ENCODE measurements around the gene BRME1. TPM values are rescaled to one million over a fixed set of nuclear protein-coding genes. Genes with fewer than 3 reads are reported as not detected.

Gene BRME1
- total and polyA plus RNA-seq, 2 of the 13 experiments (the other 11 are each of a cell fraction or from before 2014, with no cell fraction given), result 0.74 to 1.5 TPM

DNA sequence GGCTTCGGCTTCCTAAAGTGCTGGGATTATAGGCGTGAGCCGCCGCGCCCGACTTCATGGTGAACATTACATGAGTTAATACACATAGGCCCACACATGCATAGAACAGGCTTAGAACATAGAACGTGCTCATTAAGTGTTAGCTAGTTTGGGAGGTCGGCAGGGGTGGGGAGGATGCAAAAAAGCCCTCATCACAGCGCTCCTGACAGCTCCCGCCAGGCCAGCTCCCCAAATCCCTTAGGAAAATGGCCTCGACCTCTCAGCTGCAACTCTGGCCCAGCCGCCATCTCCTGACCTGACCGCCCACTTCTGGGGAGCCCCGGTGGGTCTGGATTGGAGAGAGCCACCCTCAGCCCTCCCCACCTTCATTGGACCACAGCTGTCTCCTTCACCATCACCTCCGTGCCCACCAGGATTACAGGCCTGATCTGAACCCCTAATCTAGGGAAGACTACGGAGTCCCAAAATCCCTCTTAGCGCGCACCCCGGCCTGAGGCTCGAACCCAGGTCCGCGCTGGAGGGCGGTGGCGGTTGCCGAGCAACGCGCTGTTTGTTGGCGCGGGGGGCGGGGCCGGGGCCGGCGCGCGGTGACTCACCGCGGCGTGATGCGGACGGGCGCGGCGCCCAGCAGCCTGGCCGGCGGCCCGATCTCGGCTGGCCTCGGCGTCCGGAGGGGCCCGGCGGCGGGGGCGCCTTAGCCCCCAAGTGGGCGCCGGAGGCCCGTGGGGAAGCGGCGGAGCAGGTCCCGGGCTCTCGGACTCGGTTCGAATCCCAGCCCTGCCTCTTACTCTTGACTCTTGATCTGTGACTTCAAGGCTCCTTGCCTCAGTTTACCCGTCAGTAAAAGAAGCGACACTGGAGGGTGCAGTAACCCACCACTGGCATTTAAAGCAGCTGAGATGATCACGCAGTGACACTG, 55.7 kb downstream of the BRME1 start (continued):
- TF ChIP-seq, protein P1, sequence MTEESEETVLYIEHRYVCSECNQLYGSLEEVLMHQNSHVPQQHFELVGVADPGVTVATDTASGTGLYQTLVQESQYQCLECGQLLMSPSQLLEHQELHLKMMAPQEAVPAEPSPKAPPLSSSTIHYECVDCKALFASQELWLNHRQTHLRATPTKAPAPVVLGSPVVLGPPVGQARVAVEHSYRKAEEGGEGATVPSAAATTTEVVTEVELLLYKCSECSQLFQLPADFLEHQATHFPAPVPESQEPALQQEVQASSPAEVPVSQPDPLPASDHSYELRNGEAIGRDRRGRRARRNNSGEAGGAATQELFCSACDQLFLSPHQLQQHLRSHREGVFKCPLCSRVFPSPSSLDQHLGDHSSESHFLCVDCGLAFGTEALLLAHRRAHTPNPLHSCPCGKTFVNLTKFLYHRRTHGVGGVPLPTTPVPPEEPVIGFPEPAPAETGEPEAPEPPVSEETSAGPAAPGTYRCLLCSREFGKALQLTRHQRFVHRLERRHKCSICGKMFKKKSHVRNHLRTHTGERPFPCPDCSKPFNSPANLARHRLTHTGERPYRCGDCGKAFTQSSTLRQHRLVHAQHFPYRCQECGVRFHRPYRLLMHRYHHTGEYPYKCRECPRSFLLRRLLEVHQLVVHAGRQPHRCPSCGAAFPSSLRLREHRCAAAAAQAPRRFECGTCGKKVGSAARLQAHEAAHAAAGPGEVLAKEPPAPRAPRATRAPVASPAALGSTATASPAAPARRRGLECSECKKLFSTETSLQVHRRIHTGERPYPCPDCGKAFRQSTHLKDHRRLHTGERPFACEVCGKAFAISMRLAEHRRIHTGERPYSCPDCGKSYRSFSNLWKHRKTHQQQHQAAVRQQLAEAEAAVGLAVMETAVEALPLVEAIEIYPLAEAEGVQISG (CRISPR knock-in tag; IDR thresholded peaks at IDR 0.05), result peak; percentile 12; the same call in 1 of the 2 replicates
- TF ChIP-seq, protein P2, sequence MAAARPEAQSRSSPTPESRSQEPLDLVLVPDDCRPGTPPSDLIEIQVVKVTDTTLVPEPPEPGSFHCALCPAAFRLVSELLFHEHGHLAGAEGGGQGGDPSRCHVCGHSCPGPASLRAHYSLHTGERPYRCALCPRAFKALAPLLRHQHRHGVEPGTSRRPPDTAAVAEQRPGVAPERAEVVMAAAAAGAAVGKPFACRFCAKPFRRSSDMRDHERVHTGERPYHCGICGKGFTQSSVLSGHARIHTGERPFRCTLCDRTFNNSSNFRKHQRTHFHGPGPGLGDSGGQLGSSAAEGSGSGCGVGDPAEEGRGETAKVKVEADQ (CRISPR knock-in tag; IDR thresholded peaks at IDR 0.05; ENCODE audit: borderline replicate concordance), result no peak
- TF ChIP-seq, protein P3, sequence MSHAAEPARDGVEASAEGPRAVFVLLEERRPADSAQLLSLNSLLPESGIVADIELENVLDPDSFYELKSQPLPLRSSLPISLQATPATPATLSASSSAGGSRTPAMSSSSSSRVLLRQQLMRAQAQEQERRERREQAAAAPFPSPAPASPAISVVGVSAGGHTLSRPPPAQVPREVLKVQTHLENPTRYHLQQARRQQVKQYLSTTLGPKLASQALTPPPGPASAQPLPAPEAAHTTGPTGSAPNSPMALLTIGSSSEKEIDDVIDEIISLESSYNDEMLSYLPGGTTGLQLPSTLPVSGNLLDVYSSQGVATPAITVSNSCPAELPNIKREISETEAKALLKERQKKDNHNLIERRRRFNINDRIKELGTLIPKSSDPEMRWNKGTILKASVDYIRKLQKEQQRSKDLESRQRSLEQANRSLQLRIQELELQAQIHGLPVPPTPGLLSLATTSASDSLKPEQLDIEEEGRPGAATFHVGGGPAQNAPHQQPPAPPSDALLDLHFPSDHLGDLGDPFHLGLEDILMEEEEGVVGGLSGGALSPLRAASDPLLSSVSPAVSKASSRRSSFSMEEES (CRISPR knock-in tag; IDR thresholded peaks at IDR 0.05), result no peak
- TF ChIP-seq NR3C1 (CRISPR knock-in tag; IDR thresholded peaks at IDR 0.05) (no peak), ZNF256 (CRISPR knock-in tag; conservative IDR thresholded peaks at IDR 0.05) (no peak), SP5 (CRISPR knock-in tag; IDR thresholded peaks at IDR 0.05; ENCODE audit: borderline replicate concordance, low read depth) (peak; percentile 62), ATF1 (CRISPR knock-in tag; IDR thresholded peaks at IDR 0.05) (no peak), NR2C2 (CRISPR knock-in tag; IDR thresholded peaks at IDR 0.05; ENCODE audit: borderline replicate concordance) (no peak), PHF21A (CRISPR knock-in tag; IDR thresholded peaks at IDR 0.05) (no peak; the same call in 1 of the 2 replicates), ZNF180 (CRISPR knock-in tag; IDR thresholded peaks at IDR 0.05; ENCODE audit: borderline replicate concordance, low read depth) (no peak), EED (CRISPR knock-in tag; IDR thresholded peaks at IDR 0.05) (no peak)
- TF ChIP-seq, protein P4, sequence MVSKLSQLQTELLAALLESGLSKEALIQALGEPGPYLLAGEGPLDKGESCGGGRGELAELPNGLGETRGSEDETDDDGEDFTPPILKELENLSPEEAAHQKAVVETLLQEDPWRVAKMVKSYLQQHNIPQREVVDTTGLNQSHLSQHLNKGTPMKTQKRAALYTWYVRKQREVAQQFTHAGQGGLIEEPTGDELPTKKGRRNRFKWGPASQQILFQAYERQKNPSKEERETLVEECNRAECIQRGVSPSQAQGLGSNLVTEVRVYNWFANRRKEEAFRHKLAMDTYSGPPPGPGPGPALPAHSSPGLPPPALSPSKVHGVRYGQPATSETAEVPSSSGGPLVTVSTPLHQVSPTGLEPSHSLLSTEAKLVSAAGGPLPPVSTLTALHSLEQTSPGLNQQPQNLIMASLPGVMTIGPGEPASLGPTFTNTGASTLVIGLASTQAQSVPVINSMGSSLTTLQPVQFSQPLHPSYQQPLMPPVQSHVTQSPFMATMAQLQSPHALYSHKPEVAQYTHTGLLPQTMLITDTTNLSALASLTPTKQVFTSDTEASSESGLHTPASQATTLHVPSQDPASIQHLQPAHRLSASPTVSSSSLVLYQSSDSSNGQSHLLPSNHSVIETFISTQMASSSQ (IDR thresholded peaks at IDR 0.05; ENCODE audit: low read depth), result no peak
- TF ChIP-seq, protein P4 (CRISPR knock-in tag; IDR thresholded peaks at IDR 0.05; ENCODE audit: borderline replicate concordance), result no peak
- TF ChIP-seq, protein P5, sequence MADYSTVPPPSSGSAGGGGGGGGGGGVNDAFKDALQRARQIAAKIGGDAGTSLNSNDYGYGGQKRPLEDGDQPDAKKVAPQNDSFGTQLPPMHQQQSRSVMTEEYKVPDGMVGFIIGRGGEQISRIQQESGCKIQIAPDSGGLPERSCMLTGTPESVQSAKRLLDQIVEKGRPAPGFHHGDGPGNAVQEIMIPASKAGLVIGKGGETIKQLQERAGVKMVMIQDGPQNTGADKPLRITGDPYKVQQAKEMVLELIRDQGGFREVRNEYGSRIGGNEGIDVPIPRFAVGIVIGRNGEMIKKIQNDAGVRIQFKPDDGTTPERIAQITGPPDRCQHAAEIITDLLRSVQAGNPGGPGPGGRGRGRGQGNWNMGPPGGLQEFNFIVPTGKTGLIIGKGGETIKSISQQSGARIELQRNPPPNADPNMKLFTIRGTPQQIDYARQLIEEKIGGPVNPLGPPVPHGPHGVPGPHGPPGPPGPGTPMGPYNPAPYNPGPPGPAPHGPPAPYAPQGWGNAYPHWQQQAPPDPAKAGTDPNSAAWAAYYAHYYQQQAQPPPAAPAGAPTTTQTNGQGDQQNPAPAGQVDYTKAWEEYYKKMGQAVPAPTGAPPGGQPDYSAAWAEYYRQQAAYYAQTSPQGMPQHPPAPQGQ (CRISPR knock-in tag; IDR thresholded peaks at IDR 0.05; ENCODE audit: borderline replicate concordance), result no peak
